GM18951 (cell line): ENCODE results near the gene FURIN.

Source experiments
- POLR2A ChIP-seq: IDR thresholded peaks from 4 replicates; pipeline ENCODE4 v1.6.1; 2011; ENCODE audit warnings: mild to moderate bottlenecking; ENCODE audit not compliant: insufficient read length, insufficient read depth; ENCODE audit errors: extremely low read depth
- in situ Hi-C: fragments of 300-500 bp; cut with MboI; formaldehyde crosslinking; loops from one replicate; pipeline ENCODE4 v1.12.0; 2022; ENCODE audit warnings: low sequenced_read_pairs, mixed read lengths, inconsistent platforms; ENCODE audit not compliant: unreplicated experiment

Gene FURIN

DNA sequence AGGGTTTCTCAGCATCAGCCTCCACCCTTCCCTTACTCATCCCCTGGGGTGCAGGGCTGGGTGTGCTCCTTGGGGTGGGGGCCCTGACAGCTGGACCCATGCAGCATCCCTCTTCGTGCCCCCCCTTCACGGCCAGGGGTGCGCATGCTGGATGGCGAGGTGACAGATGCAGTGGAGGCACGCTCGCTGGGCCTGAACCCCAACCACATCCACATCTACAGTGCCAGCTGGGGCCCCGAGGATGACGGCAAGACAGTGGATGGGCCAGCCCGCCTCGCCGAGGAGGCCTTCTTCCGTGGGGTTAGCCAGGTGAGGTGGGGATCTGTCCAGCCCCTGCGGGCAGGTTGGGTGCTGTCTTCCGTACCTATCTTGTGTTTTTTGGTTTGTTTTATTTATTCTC is 9.6 kb downstream of the FURIN start:
- in situ Hi-C loops = no loop called here
- no peak for TF ChIP-seq POLR2A

DNA sequence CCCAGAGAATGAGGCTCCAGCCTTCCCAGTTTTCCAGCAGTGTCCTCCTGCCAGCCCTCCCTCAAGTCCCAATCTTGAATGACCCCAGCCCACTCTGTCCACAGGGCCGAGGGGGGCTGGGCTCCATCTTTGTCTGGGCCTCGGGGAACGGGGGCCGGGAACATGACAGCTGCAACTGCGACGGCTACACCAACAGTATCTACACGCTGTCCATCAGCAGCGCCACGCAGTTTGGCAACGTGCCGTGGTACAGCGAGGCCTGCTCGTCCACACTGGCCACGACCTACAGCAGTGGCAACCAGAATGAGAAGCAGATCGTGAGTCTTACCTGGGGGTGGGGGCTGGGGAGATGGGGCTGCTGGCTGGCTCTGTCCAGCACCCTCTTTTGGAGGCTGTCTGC is 10.3 kb downstream of the FURIN start:
- no peak for TF ChIP-seq POLR2A
- in situ Hi-C loops = no loop called here

DNA sequence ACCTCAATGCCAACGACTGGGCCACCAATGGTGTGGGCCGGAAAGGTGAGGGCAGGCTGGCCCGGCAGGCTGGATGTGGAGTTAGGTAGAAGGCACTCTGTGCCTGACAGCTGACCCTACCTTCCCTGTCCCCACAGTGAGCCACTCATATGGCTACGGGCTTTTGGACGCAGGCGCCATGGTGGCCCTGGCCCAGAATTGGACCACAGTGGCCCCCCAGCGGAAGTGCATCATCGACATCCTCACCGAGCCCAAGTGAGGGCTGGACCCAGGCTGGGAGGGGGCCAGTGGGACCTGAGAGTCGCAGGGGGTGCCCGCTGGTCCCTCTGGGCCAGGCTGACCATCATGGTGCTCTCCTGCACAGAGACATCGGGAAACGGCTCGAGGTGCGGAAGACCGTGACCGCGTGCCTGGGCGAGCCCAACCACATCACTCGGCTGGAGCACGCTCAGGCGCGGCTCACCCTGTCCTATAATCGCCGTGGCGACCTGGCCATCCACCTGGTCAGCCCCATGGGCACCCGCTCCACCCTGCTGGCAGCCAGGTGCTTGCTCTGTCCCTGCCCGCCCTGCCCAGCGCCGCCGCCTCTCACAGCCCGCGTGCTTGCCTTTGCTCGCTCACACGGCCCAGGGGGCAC is 11.5 kb downstream of the FURIN start:
- no peak for TF ChIP-seq POLR2A

DNA sequence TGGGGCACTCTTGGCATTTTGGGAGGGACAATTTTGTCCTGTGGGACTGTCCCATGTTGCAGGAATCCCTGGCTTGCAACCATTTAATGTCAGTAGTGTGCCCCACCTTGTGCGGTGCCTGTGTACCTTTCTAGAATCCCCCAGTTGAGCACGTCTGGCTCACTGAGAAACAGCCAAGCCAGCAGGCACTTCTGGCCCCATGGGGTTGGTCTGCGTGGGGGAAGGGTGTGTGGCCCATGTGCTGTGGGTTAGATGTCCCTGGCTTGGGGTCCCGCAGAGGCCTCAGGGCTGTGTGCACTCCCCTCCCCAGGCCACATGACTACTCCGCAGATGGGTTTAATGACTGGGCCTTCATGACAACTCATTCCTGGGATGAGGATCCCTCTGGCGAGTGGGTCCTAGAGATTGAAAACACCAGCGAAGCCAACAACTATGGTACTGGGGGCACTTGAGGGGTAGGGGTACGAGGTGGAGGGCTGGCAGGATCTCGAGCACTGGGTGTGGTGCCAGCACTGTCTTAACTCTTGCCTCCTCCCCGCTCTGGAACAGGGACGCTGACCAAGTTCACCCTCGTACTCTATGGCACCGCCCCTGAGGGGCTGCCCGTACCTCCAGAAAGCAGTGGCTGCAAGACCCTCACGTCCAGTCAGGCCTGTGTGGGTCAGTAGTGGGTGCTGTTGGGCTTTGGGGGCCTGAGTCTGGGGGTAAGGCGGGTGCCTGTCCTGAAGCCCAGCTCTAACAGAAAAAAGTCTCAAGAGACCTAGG is 12.2 kb downstream of the FURIN start:
- TF ChIP-seq POLR2A = no peak
- in situ Hi-C loops = loop anchor here (10.0 kb wide), 2 partner anchors 236 to 556 kb away; no protein-coding TSS in a partner anchor

More for the DNA sequence above, 11.5 kb downstream of the FURIN start:
- in situ Hi-C loops = loop anchor here (10.0 kb wide), 2 partner anchors 235 to 555 kb away; no protein-coding TSS in a partner anchor

DNA sequence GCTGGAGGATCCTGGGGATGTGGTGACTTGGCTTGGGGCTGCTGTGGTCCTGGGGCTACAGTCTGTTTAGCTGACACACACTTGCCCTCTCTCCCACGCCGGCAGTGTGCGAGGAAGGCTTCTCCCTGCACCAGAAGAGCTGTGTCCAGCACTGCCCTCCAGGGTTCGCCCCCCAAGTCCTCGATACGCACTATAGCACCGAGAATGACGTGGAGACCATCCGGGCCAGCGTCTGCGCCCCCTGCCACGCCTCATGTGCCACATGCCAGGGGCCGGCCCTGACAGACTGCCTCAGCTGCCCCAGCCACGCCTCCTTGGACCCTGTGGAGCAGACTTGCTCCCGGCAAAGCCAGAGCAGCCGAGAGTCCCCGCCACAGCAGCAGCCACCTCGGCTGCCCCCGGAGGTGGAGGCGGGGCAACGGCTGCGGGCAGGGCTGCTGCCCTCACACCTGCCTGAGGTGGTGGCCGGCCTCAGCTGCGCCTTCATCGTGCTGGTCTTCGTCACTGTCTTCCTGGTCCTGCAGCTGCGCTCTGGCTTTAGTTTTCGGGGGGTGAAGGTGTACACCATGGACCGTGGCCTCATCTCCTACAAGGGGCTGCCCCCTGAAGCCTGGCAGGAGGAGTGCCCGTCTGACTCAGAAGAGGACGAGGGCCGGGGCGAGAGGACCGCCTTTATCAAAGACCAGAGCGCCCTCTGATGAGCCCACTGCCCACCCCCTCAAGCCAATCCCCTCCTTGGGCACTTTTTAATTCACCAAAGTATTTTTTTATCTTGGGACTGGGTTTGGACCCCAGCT is 13.0 kb downstream of the FURIN start:
- no peak for TF ChIP-seq POLR2A
- in situ Hi-C loops = loop anchor here (10.0 kb wide), 2 partner anchors 237 to 557 kb away; no protein-coding TSS in a partner anchor

DNA sequence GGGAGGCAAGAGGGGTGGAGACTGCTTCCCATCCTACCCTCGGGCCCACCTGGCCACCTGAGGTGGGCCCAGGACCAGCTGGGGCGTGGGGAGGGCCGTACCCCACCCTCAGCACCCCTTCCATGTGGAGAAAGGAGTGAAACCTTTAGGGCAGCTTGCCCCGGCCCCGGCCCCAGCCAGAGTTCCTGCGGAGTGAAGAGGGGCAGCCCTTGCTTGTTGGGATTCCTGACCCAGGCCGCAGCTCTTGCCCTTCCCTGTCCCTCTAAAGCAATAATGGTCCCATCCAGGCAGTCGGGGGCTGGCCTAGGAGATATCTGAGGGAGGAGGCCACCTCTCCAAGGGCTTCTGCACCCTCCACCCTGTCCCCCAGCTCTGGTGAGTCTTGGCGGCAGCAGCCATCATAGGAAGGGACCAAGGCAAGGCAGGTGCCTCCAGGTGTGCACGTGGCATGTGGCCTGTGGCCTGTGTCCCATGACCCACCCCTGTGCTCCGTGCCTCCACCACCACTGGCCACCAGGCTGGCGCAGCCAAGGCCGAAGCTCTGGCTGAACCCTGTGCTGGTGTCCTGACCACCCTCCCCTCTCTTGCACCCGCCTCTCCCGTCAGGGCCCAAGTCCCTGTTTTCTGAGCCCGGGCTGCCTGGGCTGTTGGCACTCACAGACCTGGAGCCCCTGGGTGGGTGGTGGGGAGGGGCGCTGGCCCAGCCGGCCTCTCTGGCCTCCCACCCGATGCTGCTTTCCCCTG is 13.8 kb downstream of the FURIN start:
- in situ Hi-C loops = loop anchor here (10.0 kb wide), 2 partner anchors 237 to 557 kb away; no protein-coding TSS in a partner anchor
- TF ChIP-seq POLR2A = no peak

DNA sequence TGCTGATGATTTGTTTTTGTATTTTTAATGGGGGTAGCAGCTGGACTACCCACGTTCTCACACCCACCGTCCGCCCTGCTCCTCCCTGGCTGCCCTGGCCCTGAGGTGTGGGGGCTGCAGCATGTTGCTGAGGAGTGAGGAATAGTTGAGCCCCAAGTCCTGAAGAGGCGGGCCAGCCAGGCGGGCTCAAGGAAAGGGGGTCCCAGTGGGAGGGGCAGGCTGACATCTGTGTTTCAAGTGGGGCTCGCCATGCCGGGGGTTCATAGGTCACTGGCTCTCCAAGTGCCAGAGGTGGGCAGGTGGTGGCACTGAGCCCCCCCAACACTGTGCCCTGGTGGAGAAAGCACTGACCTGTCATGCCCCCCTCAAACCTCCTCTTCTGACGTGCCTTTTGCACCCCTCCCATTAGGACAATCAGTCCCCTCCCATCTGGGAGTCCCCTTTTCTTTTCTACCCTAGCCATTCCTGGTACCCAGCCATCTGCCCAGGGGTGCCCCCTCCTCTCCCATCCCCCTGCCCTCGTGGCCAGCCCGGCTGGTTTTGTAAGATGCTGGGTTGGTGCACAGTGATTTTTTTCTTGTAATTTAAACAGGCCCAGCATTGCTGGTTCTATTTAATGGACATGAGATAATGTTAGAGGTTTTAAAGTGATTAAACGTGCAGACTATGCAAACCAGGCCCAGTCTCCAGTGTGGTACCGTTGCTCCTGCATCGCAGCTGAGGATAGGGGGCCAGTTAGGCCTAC is 14.6 kb downstream of the FURIN start:
- TF ChIP-seq POLR2A = no peak
- in situ Hi-C loops = loop anchor here (10.0 kb wide), 2 partner anchors 238 to 558 kb away; no protein-coding TSS in a partner anchor

DNA sequence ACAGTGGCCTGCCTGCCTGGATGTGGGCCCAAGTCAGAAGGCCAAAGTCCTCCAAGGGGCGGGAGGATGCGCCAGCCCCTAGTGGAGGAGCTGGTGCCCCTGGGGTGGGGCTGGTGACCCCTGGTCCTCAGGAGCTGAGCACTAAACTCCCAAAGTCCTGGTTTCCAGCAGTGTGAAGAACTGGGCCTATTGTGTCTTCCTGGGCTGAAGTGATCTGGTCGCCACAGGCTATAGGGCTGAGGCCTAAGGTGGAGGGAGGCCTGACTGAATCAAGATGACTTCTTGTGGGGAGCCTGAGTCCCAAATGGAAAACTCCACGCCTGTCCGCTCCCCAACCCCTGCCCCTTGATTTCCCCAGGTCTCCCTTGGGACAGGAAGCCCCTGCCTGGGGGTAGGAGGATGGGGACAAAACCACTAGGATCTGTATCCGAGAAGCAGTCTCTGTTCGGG is 15.2 kb downstream of the FURIN start:
- no peak for TF ChIP-seq POLR2A
- in situ Hi-C loops = loop anchor here (10.0 kb wide), 2 partner anchors 239 to 559 kb away; no protein-coding TSS in a partner anchor

DNA sequence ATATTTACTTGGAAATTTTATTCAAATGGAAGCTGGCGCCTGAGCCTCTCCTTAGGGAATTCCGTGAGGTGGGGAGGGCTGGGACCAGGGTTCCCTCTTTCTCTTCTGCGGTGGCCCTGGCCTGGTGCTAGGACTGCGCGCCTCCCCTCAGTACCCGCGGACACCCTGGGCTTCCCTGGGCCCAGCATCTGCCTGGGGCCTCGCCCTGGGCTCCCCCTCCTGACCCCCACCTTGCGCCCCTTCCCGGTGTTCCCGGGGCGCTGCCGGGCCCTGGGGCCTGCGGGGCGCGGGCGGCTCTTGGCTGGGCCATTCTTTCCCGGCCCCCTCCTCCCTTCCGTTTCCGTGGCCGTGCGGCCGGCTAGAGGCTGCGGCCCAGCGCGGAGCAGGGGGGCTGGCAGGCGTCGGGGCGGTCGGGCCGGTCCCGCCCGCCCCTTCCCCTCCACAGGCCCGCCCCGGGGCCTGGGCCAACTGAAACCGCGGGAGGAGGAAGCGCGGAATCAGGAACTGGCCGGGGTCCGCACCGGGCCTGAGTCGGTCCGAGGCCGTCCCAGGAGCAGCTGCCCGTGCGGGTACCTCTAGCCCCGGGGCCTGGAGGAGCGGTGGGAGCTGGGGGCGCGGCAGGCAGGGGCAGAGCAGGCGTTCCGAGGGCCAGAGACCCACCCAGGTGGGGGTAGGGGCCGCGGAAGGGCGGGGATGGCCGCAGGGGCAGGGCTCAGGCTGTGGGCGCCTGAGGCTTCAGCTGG is 15.8 kb downstream of the FURIN start, which contains the start of gene FES:
FES (plus strand) TSS at position 529 of the 743 bp plus-strand sequence. CDS start 542 bp downstream, outside the sequence.
- peak; percentile 44 for TF ChIP-seq POLR2A
- in situ Hi-C loops = loop anchor here (10.0 kb wide), 2 partner anchors 239 to 559 kb away; no protein-coding TSS in a partner anchor

DNA sequence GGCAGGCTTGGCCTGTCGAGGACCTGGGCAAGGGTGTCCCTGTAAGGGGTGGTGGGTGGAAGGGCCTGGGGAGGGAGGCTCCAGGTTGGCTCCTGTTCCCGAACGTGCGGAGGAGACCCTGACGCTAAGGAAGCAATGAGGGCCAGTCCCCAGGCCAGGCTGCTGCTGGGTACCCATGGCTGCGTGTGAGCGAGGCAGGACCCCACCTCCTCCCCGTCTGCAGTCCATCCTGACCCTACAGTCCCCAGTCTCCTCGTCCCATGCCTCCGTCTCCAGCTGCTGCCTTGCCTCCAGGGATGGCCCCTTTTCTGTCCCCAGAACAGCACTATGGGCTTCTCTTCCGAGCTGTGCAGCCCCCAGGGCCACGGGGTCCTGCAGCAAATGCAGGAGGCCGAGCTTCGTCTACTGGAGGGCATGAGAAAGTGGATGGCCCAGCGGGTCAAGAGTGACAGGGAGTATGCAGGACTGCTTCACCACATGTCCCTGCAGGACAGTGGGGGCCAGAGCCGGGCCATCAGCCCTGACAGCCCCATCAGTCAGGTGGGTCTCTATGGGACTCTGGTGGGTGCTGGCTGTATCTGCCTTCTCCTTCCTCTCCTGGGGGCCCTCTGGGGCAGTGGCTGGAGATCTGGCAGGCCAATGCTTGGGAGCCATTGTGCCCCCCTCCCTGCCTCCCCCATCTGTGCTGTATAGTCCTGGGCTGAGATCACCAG is 16.5 kb downstream of the FURIN start:
- in situ Hi-C loops = loop anchor here (10.0 kb wide), 2 partner anchors 240 to 560 kb away; no protein-coding TSS in a partner anchor
- TF ChIP-seq POLR2A = no peak
